B cell (primary cell): ENCODE results near the gene GALR2. TPM values are rescaled to one million over a fixed set of nuclear protein-coding genes. Genes with fewer than 3 reads are reported as not detected.

Experiments used
- ATAC-seq: fragments of 200-7000 bp; cut with Tn5 transposase; one replicate; pipeline ENCODE4 v1.10.0; 2021; ENCODE audit warnings: low read depth, mild to moderate bottlenecking, moderate number of reproducible peaks, moderate library complexity
- CTCF ChIA-PET: fragments of 350-600 bp; sonication (Branson Sonifier 250); formaldehyde crosslinking; loops from one replicate; lab custom pipeline; 2021; ENCODE audit warnings: antibody characterized with exemption, inconsistent platforms; lab: Charles Lee
- POLR2A ChIA-PET: fragments of 350-600 bp; sonication (Branson Sonifier 250); formaldehyde crosslinking; loops from one replicate; lab custom pipeline; 2021; ENCODE audit warnings: antibody characterized with exemption; lab: Charles Lee
- DNase-seq: peaks from one replicate; pipeline ENCODE4 v3.0.0; 2013
- H2AFZ ChIP-seq: 2 replicates; pipeline ENCODE4 v1.6.1; 2012; ENCODE audit warnings: mild to moderate bottlenecking, low read depth, low read length; ENCODE audit not compliant: insufficient read depth, poor library complexity, severe bottlenecking
- H3K27ac ChIP-seq, 2 donors: 1 replicate in 1 of 2; 2 replicates in 1 of 2; pipeline ENCODE4 v1.5.1; 2012 to 2013; ENCODE audit warnings: low read length in 2 of 2, mild to moderate bottlenecking in 2 of 2, moderate library complexity in 1 of 2
- H3K27me3 ChIP-seq, 4 experiments: fragments of 200-600 bp in 1 of 4; sonication (generic) in 1 of 4; replicated peaks in 1 of 4; 1 replicate in 2 of 4; 2 replicates in 2 of 4; pipeline versions ENCODE4 v1.6.1 to v1.7.0; 2013 to 2016; ENCODE audit warnings: low read length in 3 of 4, mild to moderate bottlenecking in 2 of 4, mixed read lengths in 1 of 4, moderate library complexity in 1 of 4; ENCODE audit not compliant: insufficient read depth in 4 of 4, control insufficient read depth in 3 of 4; ENCODE audit errors: control extremely low read depth in 1 of 4
- H3K36me3 ChIP-seq, 2 experiments: replicated peaks in 1 of 2; 1 replicate in 1 of 2; 2 replicates in 1 of 2; pipeline versions ENCODE4 v1.6.1 to v1.7.1; 2013; ENCODE audit warnings: low read length in 1 of 2; ENCODE audit not compliant: insufficient read depth in 2 of 2, control insufficient read depth in 1 of 2; ENCODE audit errors: control extremely low read depth in 1 of 2, extremely low read depth in 1 of 2
- H3K4me1 ChIP-seq, 2 donors: fragments of 200-600 bp in 1 of 2; sonication (generic) in 1 of 2; 1 replicate in 1 of 2; 2 replicates in 1 of 2; pipeline versions ENCODE4 v1.5.1 to v1.6.1; 2013 to 2017; ENCODE audit warnings: low read length in 2 of 2; ENCODE audit not compliant: control insufficient read depth in 2 of 2, insufficient read depth in 2 of 2
- H3K4me2 ChIP-seq: replicated peaks from 2 replicates; pipeline ENCODE3; 2012; ENCODE audit warnings: mild to moderate bottlenecking, low read depth, low read length; ENCODE audit not compliant: poor library complexity, severe bottlenecking
- H3K4me3 ChIP-seq, 5 experiments: fragments of 200-600 bp in 1 of 5; sonication (generic) in 1 of 5; 1 replicate in 3 of 5; 2 replicates in 2 of 5; pipeline versions ENCODE4 v1.5.1 to v1.7.0; 2011 to 2016; ENCODE audit warnings: low read length in 4 of 5, mild to moderate bottlenecking in 4 of 5, low read depth in 2 of 5, control low read depth in 1 of 5, moderate library complexity in 1 of 5; ENCODE audit not compliant: insufficient read depth in 1 of 5; ENCODE audit errors: control extremely low read depth in 1 of 5, extremely low read depth in 1 of 5
- H3K79me2 ChIP-seq: fragments of 200-600 bp; sonication (generic); one replicate; pipeline ENCODE4 v1.6.0; 2016; ENCODE audit warnings: low read length; ENCODE audit not compliant: control insufficient read depth, insufficient read depth
- H3K9ac ChIP-seq: fragments of 200-600 bp; sonication (generic); 2 replicates; pipeline ENCODE4 v1.6.1; 2017; ENCODE audit warnings: mild to moderate bottlenecking, low read length, moderate library complexity
- H3K9me3 ChIP-seq, 3 donors: one replicate each; pipeline versions ENCODE4 v1.6.1 to v1.7.1; 2013; ENCODE audit warnings: low read length in 2 of 3; ENCODE audit not compliant: control insufficient read depth in 2 of 3, insufficient read depth in 1 of 3; ENCODE audit errors: control extremely low read depth in 1 of 3
- H4K20me1 ChIP-seq: 2 replicates; pipeline ENCODE4 v1.6.0; 2012; ENCODE audit warnings: mild to moderate bottlenecking, low read length; ENCODE audit not compliant: insufficient read depth, control insufficient read depth, poor library complexity, severe bottlenecking
- H3K27ac Mint-ChIP-seq: one replicate; pipeline ENCODE4 v1.8.0; 2021; ENCODE audit warnings: mixed read lengths
- H3K27me3 Mint-ChIP-seq: one replicate; pipeline ENCODE4 v1.8.0; 2021; ENCODE audit warnings: mixed read lengths
- H3K4me1 Mint-ChIP-seq: one replicate; pipeline ENCODE4 v1.8.0; 2021; ENCODE audit warnings: mixed read lengths
- H3K4me3 Mint-ChIP-seq: one replicate; pipeline ENCODE4 v1.8.0; 2021; ENCODE audit warnings: mixed read lengths
- H3K9me3 Mint-ChIP-seq: one replicate; pipeline ENCODE4 v1.8.0; 2022; ENCODE audit warnings: mixed read lengths; ENCODE audit not compliant: insufficient read depth
- CTCF ChIP-seq: fragments of 200-600 bp; IDR thresholded peaks from one replicate; pipeline ENCODE4 v1.8.0; 2022; ENCODE audit warnings: antibody characterized with exemption, mild to moderate bottlenecking
- EZH2 ChIP-seq: IDR thresholded peaks from 2 replicates; pipeline ENCODE4 v1.6.1; 2012; ENCODE audit warnings: borderline replicate concordance, low read depth, mild to moderate bottlenecking, moderate library complexity, low read length; ENCODE audit not compliant: insufficient read depth, poor library complexity, severe bottlenecking
- WGBS: methylation state at CpG from one replicate; pipeline ENCODE4 v1.1.5; 2013; ENCODE audit warnings: missing lambda C conversion rate; ENCODE audit not compliant: insufficient coverage; 5-methylcytosine and 5-hydroxymethylcytosine counted together
- intact Hi-C: fragments of 100-400 bp; cut with micrococcal nuclease; formaldehyde crosslinking; loops from one replicate; pipeline ENCODE4 v1.10.0; 2022
- polyA plus RNA-seq: library from polyadenylated mRNA; depleted of rRNA; stranded (reverse); fragments of >200 nt; gene quantifications from 2 replicates; pipeline ENCODE4 v1.2.3, GENCODE V29; 2012
- total RNA-seq, 2 donors: library from RNA; stranded (reverse); fragments of 120-200 nt in 1 of 2; gene quantifications; 1 replicate in 1 of 2; 2 replicates in 1 of 2; pipeline versions ENCODE4 v1.2.3 to v1.2.4, GENCODE V29; 2013 to 2022

GALR2 gene
- total and polyA plus RNA-seq, 2 donors (not counting 1 experiment from before 2014, with no cell fraction given): 0.42 to 1.2 TPM

GRCh38 chr17:76119409-76120371, 45.1 kb downstream of the GALR2 start:
- ATAC-seq: no peak
- H3K4me2 ChIP-seq: no peak overlapping the region
- no peaks in the 10 kb centered on the region for H3K79me2 ChIP-seq
- WGBS: 73% methylated on average over 15 of the region's 19 CpGs
- Mint-ChIP-seq H3K27ac (no peak overlapping the region), H3K27me3 (peaks cover 2% of the 10 kb centered on the region), H3K4me3 (no peak overlapping the region), H3K9me3 (no peaks in the 10 kb centered on the region), H3K4me1 (peaks cover 16% of the 10 kb centered on the region)
- intact Hi-C loops: no loop called here
- H3K4me1 ChIP-seq: peaks cover 18 to 21% of the 10 kb centered on the region in 2 donors
- H3K27ac ChIP-seq: no peak overlapping the region
- TF ChIP-seq CTCF (no peak), EZH2 (no peak)
- no peaks in the 10 kb centered on the region for H3K36me3 ChIP-seq
- H3K27me3 ChIP-seq: peaks cover 0 to 6% (median 0%) of the 10 kb centered on the region in 4 experiments
- ChIA-PET POLR2A (no interaction called here), CTCF (interaction anchor here (0.6 to 16.8 kb wide), 15 partner anchors 7 to 382 kb away, joined by 3 to 435 read pairs (median 4); no protein-coding TSS in a partner anchor)
- peak; percentile 6 for DNase-seq
- H2AFZ ChIP-seq: no peak overlapping the region
- H3K9me3 ChIP-seq: no peaks in the 10 kb centered on the region
- H3K4me3 ChIP-seq: no peak overlapping the region
- no peaks in the 10 kb centered on the region for H4K20me1 ChIP-seq
- no peak overlapping the region for H3K9ac ChIP-seq

GRCh38 chr17:76120658-76121008, 46.1 kb downstream of the GALR2 start:
- Mint-ChIP-seq H3K4me3 (peak overlapping the region; percentile 23), H3K4me1 (peaks cover 16% of the 10 kb centered on the region), H3K9me3 (no peaks in the 10 kb centered on the region), H3K27ac (no peak overlapping the region), H3K27me3 (peaks cover 2% of the 10 kb centered on the region)
- Histone ChIP-seq H3K9me3 (no peaks in the 10 kb centered on the region), H3K4me2 (peak overlapping the region; percentile 99), H3K79me2 (no peaks in the 10 kb centered on the region), H3K4me3 (no peak overlapping the region), H3K27ac (no peak overlapping the region), H2AFZ (no peak overlapping the region), H3K36me3 (no peaks in the 10 kb centered on the region), H3K9ac (no peak overlapping the region), H3K27me3 (peaks cover 0 to 6% (median 0%) of the 10 kb centered on the region in 4 experiments), H3K4me1 (peaks cover 18 to 21% of the 10 kb centered on the region in 2 donors), H4K20me1 (no peaks in the 10 kb centered on the region)
- WGBS: 100% methylated on average over 5 of the region's 5 CpGs
- no peak for ATAC-seq
- CTCF ChIA-PET: interaction anchor here (0.6 to 16.8 kb wide), 13 partner anchors 10 to 381 kb away, joined by 3 to 435 read pairs (median 5); no protein-coding TSS in a partner anchor
- intact Hi-C loops: loop anchor here (1.0 kb wide), 4 partner anchors 21 to 179 kb away; partner anchors contain the start of gene FOXJ1
- POLR2A ChIA-PET: interaction anchor here (1.2 kb wide), 1 partner anchor 158 kb away, joined by 8 read pairs; no protein-coding TSS in a partner anchor
- TF ChIP-seq CTCF: no peak
- TF ChIP-seq EZH2: no peak
- DNase-seq: no peak
